K562 (cell line): Measurements from ENCODE around the gene MEIS2. TPM values are rescaled to one million over a fixed set of nuclear protein-coding genes. Genes with fewer than 3 reads are reported as not detected.

Source experiments
- ATAC-seq: fragments of 200-7000 bp; cut with Tn5 transposase; 3 replicates; pipeline ENCODE4 v1.9.1; 2020; ENCODE audit warnings: moderate library complexity
- BruUV-seq: library from RNA; stranded (reverse); fragments of 400-500 nt; replicated peaks from 2 replicates; lab custom pipeline; 2021; lab: Mats Ljungman, UMichigan
- CTCF ChIA-PET: fragments of 300-600 bp; formaldehyde crosslinking; extraction: SDS; loops from one replicate; lab custom pipeline; 2021; ENCODE audit warnings: low intra/inter-chr PET ratio; lab: Yijun Ruan, JAX
- POLR2A ChIA-PET: fragments of 300-600, 350-650 bp; sonication (Branson Sonifier 250); formaldehyde crosslinking; extraction: SDS; loops from one replicate; lab custom pipeline; 2021; ENCODE audit warnings: antibody characterized with exemption, inconsistent platforms; lab: Yijun Ruan, JAX
- DNase-seq, 4 experiments: peaks; one replicate each; pipeline versions ENCODE4 v3.0.0 to v3.0.0-alpha.2; 2011 to 2018; ENCODE audit warnings: low spot score in 3 of 4, mixed read lengths in 3 of 4; ENCODE audit errors: extremely low read depth in 1 of 4
- FAIRE-seq: peaks from 2 replicates; lab custom pipeline; 2011; peaks lifted over from hg19 to GRCh38; lab: Jason Lieb, UNC
- H2AFZ ChIP-seq: 2 replicates; pipeline ENCODE4 v1.6.0; 2011; ENCODE audit warnings: low read depth, low read length, control low read depth, inconsistent platforms
- H3K27ac ChIP-seq: fragments of 200-600 bp; 3 replicates; pipeline ENCODE4 v1.8.0; 2011; ENCODE audit warnings: low read depth, mild to moderate bottlenecking, control low read depth, inconsistent platforms, low read length, moderate library complexity, mixed read lengths; ENCODE audit errors: extremely low read depth
- H3K27me3 ChIP-seq, 2 experiments: fragments of 300-600 bp in 1 of 2; 2 replicates in 1 of 2; 3 replicates in 1 of 2; pipeline versions ENCODE4 v1.6.0 to v1.8.0; 2011; ENCODE audit warnings: inconsistent platforms in 2 of 2, low read length in 2 of 2, mild to moderate bottlenecking in 1 of 2, mixed read lengths in 1 of 2, moderate library complexity in 1 of 2; ENCODE audit not compliant: control insufficient read depth in 2 of 2, insufficient read depth in 2 of 2
- H3K36me3 ChIP-seq: fragments of 300-600 bp; 3 replicates; pipeline ENCODE4 v1.8.0; 2011; ENCODE audit warnings: mild to moderate bottlenecking, low read length, inconsistent platforms; ENCODE audit not compliant: control insufficient read depth, insufficient read depth
- H3K4me1 ChIP-seq, 2 experiments: fragments of 200-600 bp in 1 of 2; replicated peaks in 1 of 2; 2 replicates in 1 of 2; 3 replicates in 1 of 2; pipeline versions ENCODE4 v1.5.1 to v1.8.0; 2011; ENCODE audit warnings: inconsistent platforms in 2 of 2, low read length in 2 of 2, mild to moderate bottlenecking in 1 of 2, mixed read lengths in 1 of 2, moderate library complexity in 1 of 2; ENCODE audit not compliant: control insufficient read depth in 2 of 2, insufficient read depth in 2 of 2
- H3K4me2 ChIP-seq: 2 replicates; pipeline ENCODE4 v1.6.1; 2011; ENCODE audit warnings: low read length, control low read depth, inconsistent platforms, mixed read lengths; ENCODE audit not compliant: insufficient read depth
- H3K4me3 ChIP-seq: fragments of 200-600 bp; sonication (generic), shearing (Covaris generic); 2 replicates; pipeline ENCODE4 v1.5.1; 2016; ENCODE audit warnings: control low read depth, inconsistent platforms
- H3K79me2 ChIP-seq: fragments of 200-600 bp; 3 replicates; pipeline ENCODE4 v1.8.0; 2011; ENCODE audit warnings: low read length, inconsistent platforms; ENCODE audit not compliant: control insufficient read depth, insufficient read depth
- H3K9ac ChIP-seq, 2 experiments: 2 replicates each; pipeline versions ENCODE4 v1.6.0 to v1.6.1; 2011; ENCODE audit warnings: low read depth in 2 of 2, low read length in 2 of 2, control low read depth in 1 of 2, inconsistent platforms in 1 of 2, mild to moderate bottlenecking in 1 of 2, mixed read lengths in 1 of 2; ENCODE audit not compliant: insufficient read depth in 1 of 2
- H3K9me1 ChIP-seq: one replicate; pipeline ENCODE4 v1.6.0; 2011; ENCODE audit warnings: inconsistent platforms, mild to moderate bottlenecking, low read length, moderate library complexity; ENCODE audit not compliant: control insufficient read depth, insufficient read depth
- H3K9me3 ChIP-seq: replicated peaks from 2 replicates; pipeline ENCODE4 v1.5.1; 2011; ENCODE audit warnings: low read depth, low read length, inconsistent platforms; ENCODE audit not compliant: control insufficient read depth, insufficient read depth
- H4K20me1 ChIP-seq: replicated peaks from 2 replicates; pipeline ENCODE4 v1.6.1; 2011; ENCODE audit warnings: low read length, inconsistent platforms, mixed read lengths; ENCODE audit not compliant: control insufficient read depth, insufficient read depth
- CREM ChIP-seq: IDR thresholded peaks from 2 replicates; pipeline ENCODE4 v1.6.1; 2014; ENCODE audit warnings: antibody characterized with exemption, low read depth
- FOXP1 ChIP-seq: sonication (generic); formaldehyde crosslinking; IDR thresholded peaks from 2 replicates; pipeline ENCODE4 v1.8.0; 2022; ENCODE audit warnings: mild to moderate bottlenecking, missing genetic modification reagents
- FOXP4 ChIP-seq: sonication (generic); formaldehyde crosslinking; IDR thresholded peaks from 2 replicates; pipeline ENCODE4 v1.8.0; 2022; ENCODE audit warnings: mild to moderate bottlenecking, missing genetic modification reagents, borderline replicate concordance
- IFI16 ChIP-seq: fragments of 250-450 bp; sonication (Bioruptor Pico); IDR thresholded peaks from 2 replicates; pipeline ENCODE4 v2.1.2; 2022; ENCODE audit warnings: mild to moderate bottlenecking, inconsistent platforms
- NRF1 ChIP-seq, 2 experiments: fragments of 450-650 bp; IDR thresholded peaks in 1 of 2; conservative IDR thresholded peaks in 1 of 2; 2 replicates each; pipeline ENCODE4 v1.6.1; 2014; ENCODE audit warnings: mild to moderate bottlenecking in 2 of 2
- PHTF2 ChIP-seq: fragments of 250-450 bp; sonication (Bioruptor Pico); IDR thresholded peaks from 2 replicates; pipeline ENCODE4 v1.5.0; 2021; ENCODE audit warnings: mild to moderate bottlenecking
- SETDB1 ChIP-seq: IDR thresholded peaks from one replicate; pipeline ENCODE4 v1.6.1; 2012; ENCODE audit warnings: low read length, control low read depth, inconsistent platforms
- TAF7 ChIP-seq: fragments of 450-650 bp; IDR thresholded peaks from 2 replicates; pipeline ENCODE4 v1.6.1; 2016; ENCODE audit warnings: missing genetic modification characterization, missing compliant biosample characterization
- TOE1 ChIP-seq, 2 experiments: fragments of 450-650 bp in 1 of 2; sonication (generic) in 1 of 2; formaldehyde crosslinking in 1 of 2; IDR thresholded peaks; 2 replicates each; pipeline versions ENCODE4 v1.7.1 to v1.8.0; 2016 to 2022; ENCODE audit warnings: borderline replicate concordance in 2 of 2, mild to moderate bottlenecking in 2 of 2, antibody characterized with exemption in 1 of 2, inconsistent platforms in 1 of 2, low read depth in 1 of 2, missing genetic modification reagents in 1 of 2, moderate library complexity in 1 of 2
- ZBED1 ChIP-seq: IDR thresholded peaks from 2 replicates; pipeline ENCODE4 v1.6.1; 2014
- ZNF224 ChIP-seq: sonication (generic); formaldehyde crosslinking; IDR thresholded peaks from 2 replicates; pipeline ENCODE4 v1.8.0; 2022; ENCODE audit warnings: mild to moderate bottlenecking, missing genetic modification reagents
- ZNF561 ChIP-seq: fragments of 450-650 bp; formaldehyde crosslinking; conservative IDR thresholded peaks from 2 replicates; pipeline ENCODE4 v1.4.0; 2020; ENCODE audit warnings: mild to moderate bottlenecking, moderate library complexity
- WGBS: fragments of 100-300 bp; shearing (Covaris generic); methylation state at CpG from one replicate; pipeline ENCODE4 v1.1.6; 2016; ENCODE audit warnings: low coverage, mixed read lengths; ENCODE audit not compliant: insufficient coverage; ENCODE audit errors: missing lambda C conversion rate; 5-methylcytosine and 5-hydroxymethylcytosine counted together
- in situ Hi-C: fragments of 300-500 bp; cut with MboI; formaldehyde crosslinking; loops from 4 replicates; pipeline ENCODE4 v1.15.0; 2018; ENCODE audit warnings: inconsistent platforms, mixed read lengths
- intact Hi-C: fragments of 100-400 bp; cut with micrococcal nuclease; formaldehyde crosslinking; loops from 2 replicates; pipeline ENCODE4 v1.14.2; 2022
- polyA plus RNA-seq, 8 experiments: library from polyadenylated mRNA; depleted of rRNA in 4 of 8; stranded (reverse) in 5 of 8; unstranded in 3 of 8; fragments of >200 nt; fragmentation: Nextera tagmentation in 2 of 8; fragmentation: Illumina TruSeq in 1 of 8; extraction: Ambion mirVana in 2 of 8; extraction: Trizol in 1 of 8; gene quantifications; 2 replicates each; pipeline versions ENCODE4 v1.2.1 to v1.2.3, GENCODE V29; 2011 to 2014; ENCODE audit warnings: inconsistent platforms in 1 of 8, missing spikeins in 1 of 8
- total RNA-seq, 7 experiments: library from RNA; depleted of rRNA in 6 of 7; stranded (reverse); fragments of >200 nt in 6 of 7; fragmentation: Illumina TruSeq in 2 of 7; extraction: Trizol in 2 of 7; gene quantifications; 2 replicates each; pipeline versions ENCODE4 v1.2.1 to v1.2.3, GENCODE V29; 2011 to 2021; ENCODE audit warnings: low replicate concordance in 1 of 7

Gene MEIS2
- total and polyA plus RNA-seq, 9 of the 15 experiments (the other 6 are each of a cell fraction or from before 2014, with no cell fraction given) = 7.5 to 64.2 (median 22.3) TPM

DNA sequence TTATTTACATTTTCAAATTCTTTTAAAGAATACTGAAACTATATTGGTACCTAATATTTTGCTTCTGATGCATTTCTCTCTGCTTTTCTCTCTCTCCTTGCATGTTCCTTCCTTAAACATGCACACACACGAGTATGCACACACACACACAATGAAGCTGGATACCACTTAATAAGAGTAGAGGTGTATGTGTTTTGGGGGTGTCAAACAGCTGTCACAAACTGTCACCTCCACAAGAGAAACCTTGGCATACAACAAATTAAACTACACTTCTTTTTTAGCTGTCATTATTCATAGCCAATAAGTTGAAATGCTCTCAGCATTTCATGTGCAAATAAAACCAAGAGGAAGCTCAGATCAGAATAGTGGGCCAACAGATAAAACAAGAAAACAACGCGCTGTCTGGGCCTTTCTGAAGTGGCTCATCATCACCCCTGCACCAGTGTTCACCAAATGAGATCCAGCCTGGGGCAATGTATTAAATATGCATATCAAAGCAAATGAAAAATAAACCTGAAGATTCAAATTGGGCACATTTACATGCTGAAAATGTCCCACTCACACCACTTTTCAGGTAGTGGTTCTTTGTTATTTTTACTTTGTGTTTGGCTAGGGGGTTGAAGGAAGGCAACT lies 9.7 kb downstream of the MEIS2 start (continued):
- TF ChIP-seq FOXP4 (CRISPR knock-in tag) = no peak

- WGBS = 95% methylated on average over 2 of the region's 2 CpGs
- Histone ChIP-seq H3K79me2 (peaks cover 60% of the 10 kb centered on the region), H2AFZ (no peak overlapping the region), H3K4me2 (no peak overlapping the region), H3K4me3 (no peak overlapping the region), H3K27ac (no peak overlapping the region), H3K36me3 (peaks cover 91% of the 10 kb centered on the region), H4K20me1 (no peaks in the 10 kb centered on the region), H3K27me3 (no peaks in the 10 kb centered on the region), H3K9me3 (no peaks in the 10 kb centered on the region), H3K4me1 (peaks cover 0 to 2% of the 10 kb centered on the region in 2 experiments; a peak in 1 of 5 replicates), H3K9ac (no peak overlapping the region), H3K9me1 (no peaks in the 10 kb centered on the region)
- ChIA-PET CTCF (no interaction called here), POLR2A (interaction anchor here (1.5 kb wide), 1 partner anchor 9 kb away, joined by 3 read pairs; no protein-coding TSS in a partner anchor)
- in situ Hi-C loops = no loop called here
- FAIRE-seq (no peak), ATAC-seq (no peak), DNase-seq (no peak)
- BruUV-seq = no TSS peak
- intact Hi-C loops = no loop called here
- TF ChIP-seq TOE1 (IDR thresholded peaks at IDR 0.05; ENCODE audit: borderline replicate concordance) = no peak
- TF ChIP-seq TOE1 (CRISPR knock-in tag; IDR thresholded peaks at IDR 0.05; ENCODE audit: borderline replicate concordance, low read depth) = no peak
- no peak for TF ChIP-seq SETDB1
- TF ChIP-seq PHTF2 = no peak
- TF ChIP-seq CREM = no peak
- TF ChIP-seq IFI16 = no peak
- TF ChIP-seq NRF1 (conservative IDR thresholded peaks at IDR 0.05 in 1 of 2, IDR thresholded peaks at IDR 0.05 in 1 of 2) = no peak
- TF ChIP-seq ZBED1 = no peak
- no peak for TF ChIP-seq TAF7 (tag)
- TF ChIP-seq ZNF224 (CRISPR knock-in tag) = no peak
- TF ChIP-seq FOXP1 = no peak
- no peak for TF ChIP-seq ZNF561 (CRISPR knock-in tag)
Observed at GRCh38 chr15:37088436-37088835, 11.9 kb downstream of the MEIS2 start.
